ENCODE results near the gene DUSP22.

- TF ChIP-seq CTCF (IDR thresholded peaks at IDR 0.05), result no peak
- no peak for TF ChIP-seq EZH2 (IDR thresholded peaks at IDR 0.05; ENCODE audit: borderline replicate concordance, insufficient read depth, low read depth, low read length, poor library complexity, severe bottlenecking)
These were observed 31.9 kb downstream of the DUSP22 start for GRCh38 chr6:324116-324728.
